A673 (cell line): ENCODE results near the gene POLDIP3.

ENCODE experiments used
- CTCF ChIP-seq: fragments of 300-800, 200-600 bp; sonication (generic); conservative IDR thresholded peaks from 2 replicates; pipeline ENCODE4 v1.5.1; 2017; ENCODE audit warnings: low read depth, mild to moderate bottlenecking, antibody characterized with exemption, low read length, moderate library complexity, mixed read lengths
- EZH2 ChIP-seq: fragments of 200-600 bp; sonication (generic); IDR thresholded peaks from 2 replicates; pipeline ENCODE4 v1.6.1; 2017; ENCODE audit warnings: borderline replicate concordance, low read depth, mild to moderate bottlenecking, mixed read lengths, antibody characterized with exemption, low read length; ENCODE audit not compliant: poor library complexity, severe bottlenecking

- TF ChIP-seq EZH2 = no peak
- no peak for TF ChIP-seq CTCF
These were observed 65.9 kb downstream of the POLDIP3 start for GRCh38 chr22:42548597-42549330.
